GM23248 (cell line): ENCODE results near the gene AGAP1. TPM values are rescaled to one million over a fixed set of nuclear protein-coding genes. Genes with fewer than 3 reads are reported as not detected.

ENCODE experiments used
- DNase-seq: peaks from one replicate; pipeline ENCODE4 v3.0.0-alpha.2; 2015
- H2AFZ ChIP-seq: fragments of 200-600 bp; sonication (generic); 2 replicates; pipeline ENCODE4 v1.6.1; 2016; ENCODE audit warnings: antibody characterized with exemption
- H3F3A ChIP-seq: fragments of 200-600 bp; sonication (generic); 2 replicates; pipeline ENCODE4 v1.6.1; 2016; ENCODE audit warnings: mild to moderate bottlenecking, antibody characterized with exemption, mixed run types; ENCODE audit not compliant: insufficient read depth
- H3K27ac ChIP-seq: fragments of 200-600 bp; sonication (generic); 2 replicates; pipeline ENCODE4 v1.5.1; 2016; ENCODE audit warnings: mild to moderate bottlenecking
- H3K27me3 ChIP-seq: fragments of 200-600 bp; sonication (generic); replicated peaks from 2 replicates; pipeline ENCODE4 v1.6.1; 2016; ENCODE audit warnings: mild to moderate bottlenecking; ENCODE audit not compliant: insufficient read depth
- H3K36me3 ChIP-seq: fragments of 200-600 bp; sonication (generic); 2 replicates; pipeline ENCODE4 v1.6.1; 2016; ENCODE audit warnings: low read depth, mild to moderate bottlenecking
- H3K4me1 ChIP-seq: fragments of 200-600 bp; sonication (generic); 2 replicates; pipeline ENCODE4 v1.6.1; 2016; ENCODE audit warnings: mild to moderate bottlenecking; ENCODE audit not compliant: insufficient read depth
- H3K4me2 ChIP-seq: fragments of 200-600 bp; sonication (generic); one replicate; pipeline ENCODE4 v1.6.1; 2016; ENCODE audit warnings: mild to moderate bottlenecking; ENCODE audit not compliant: unreplicated experiment
- H3K4me3 ChIP-seq: fragments of 200-600 bp; sonication (generic); 2 replicates; pipeline ENCODE4 v1.5.1; 2016; ENCODE audit warnings: mild to moderate bottlenecking
- H3K79me2 ChIP-seq: fragments of 200-600 bp; sonication (generic); 2 replicates; pipeline ENCODE4 v1.6.1; 2016; ENCODE audit warnings: mild to moderate bottlenecking; ENCODE audit not compliant: insufficient read depth
- H3K9ac ChIP-seq: fragments of 200-600 bp; sonication (generic); 2 replicates; pipeline ENCODE4 v1.6.1; 2016; ENCODE audit warnings: mild to moderate bottlenecking
- H3K9me2 ChIP-seq: fragments of 200-600 bp; sonication (generic); 2 replicates; pipeline ENCODE4 v1.6.1; 2016; ENCODE audit warnings: mixed run types, mild to moderate bottlenecking, moderate library complexity; ENCODE audit not compliant: insufficient read depth
- H3K9me3 ChIP-seq: fragments of 200-600 bp; sonication (generic); one replicate; pipeline ENCODE4 v1.6.1; 2017; ENCODE audit warnings: low read depth
- H4K20me1 ChIP-seq: fragments of 200-600 bp; sonication (generic); 2 replicates; pipeline ENCODE4 v1.6.0; 2016; ENCODE audit not compliant: insufficient read depth
- EZH2 ChIP-seq: fragments of 200-600 bp; sonication (generic); IDR thresholded peaks from 2 replicates; pipeline ENCODE4 v1.6.1; 2018; ENCODE audit warnings: antibody characterized with exemption, mild to moderate bottlenecking; ENCODE audit not compliant: insufficient read depth, poor library complexity, severe bottlenecking
- EZH2phosphoT487 ChIP-seq: fragments of 200-600 bp; sonication (generic); IDR thresholded peaks from 2 replicates; pipeline ENCODE4 v1.6.1; 2018; ENCODE audit warnings: antibody characterized with exemption, moderate library complexity, mild to moderate bottlenecking, low read depth; ENCODE audit not compliant: insufficient read depth
- WGBS, 2 experiments: methylation state at CpG; one replicate each; pipeline ENCODE4 v1.1.6; 2015 to 2017; ENCODE audit warnings: low lambda C conversion rate in 2 of 2, low coverage in 1 of 2; ENCODE audit errors: missing lambda C conversion rate in 2 of 2; 5-methylcytosine and 5-hydroxymethylcytosine counted together
- in situ Hi-C: fragments of 300-500 bp; cut with MboI; formaldehyde crosslinking; loops from 2 replicates; pipeline ENCODE4 v1.15.0; 2020
- polyA plus RNA-seq: library from polyadenylated mRNA; unstranded; fragments of >200 nt; fragmentation: Nextera tagmentation; extraction: Ambion mirVana; gene quantifications from 2 replicates; pipeline ENCODE4 v1.2.1, GENCODE V29; 2016
- total RNA-seq: library from RNA; depleted of rRNA; stranded (reverse); fragments of >200 nt; shearing (Covaris generic); gene quantifications from 2 replicates; pipeline ENCODE4 v1.2.3, GENCODE V29; 2014

Gene AGAP1
- total and polyA plus RNA-seq, 2 experiments from 2014 or later = 2.2 to 9.9 TPM

- in situ Hi-C loops = no loop called here
- Histone ChIP-seq H3K9me3 (no peaks in the 10 kb centered on the region), H3K9ac (no peak overlapping the region), H3K4me3 (no peak overlapping the region), H3K9me2 (no peaks in the 10 kb centered on the region), H3K27ac (no peak overlapping the region), H2AFZ (no peak overlapping the region), H3K36me3 (no peaks in the 10 kb centered on the region), H3K4me2 (no peak overlapping the region), H3K27me3 (no peaks in the 10 kb centered on the region), H4K20me1 (peaks cover 3% of the 10 kb centered on the region; the same call in 1 of the 2 replicates), H3K79me2 (peaks cover 96% of the 10 kb centered on the region), H3K4me1 (peaks cover 4% of the 10 kb centered on the region), H3F3A (no peaks in the 10 kb centered on the region; the same call in 1 of the 2 replicates)
- WGBS, 2 experiments = 92% methylated on average over 25 of the region's 25 CpGs
- no peak for TF ChIP-seq EZH2phosphoT487
- TF ChIP-seq EZH2 = no peak
- DNase-seq = no peak
These were observed 13.3 kb downstream of the AGAP1 start for GRCh38 chr2:235506997-235507615.

- Histone ChIP-seq H4K20me1 (peaks cover 3% of the 10 kb centered on the region; the same call in 1 of the 2 replicates), H3K79me2 (peaks cover 96% of the 10 kb centered on the region), H3F3A (no peaks in the 10 kb centered on the region; the same call in 1 of the 2 replicates), H3K27me3 (no peaks in the 10 kb centered on the region), H3K27ac (no peak overlapping the region), H3K9me3 (no peaks in the 10 kb centered on the region), H2AFZ (no peak overlapping the region), H3K9ac (no peak overlapping the region), H3K36me3 (no peaks in the 10 kb centered on the region), H3K4me2 (no peak overlapping the region), H3K4me1 (peaks cover 4% of the 10 kb centered on the region), H3K4me3 (no peak overlapping the region), H3K9me2 (no peaks in the 10 kb centered on the region)
- DNase-seq = no peak
- in situ Hi-C loops = no loop called here
- 96 to 98% methylated on average over 6 of the region's 6 CpGs for WGBS, 2 experiments
- no peak for TF ChIP-seq EZH2
These were observed 14.1 kb downstream of the AGAP1 start for GRCh38 chr2:235507928-235508327.

- 90 to 92% methylated on average over 26 of the region's 26 CpGs for WGBS, 2 experiments
- Histone ChIP-seq H3K79me2 (peaks cover 96% of the 10 kb centered on the region), H3K9me3 (no peaks in the 10 kb centered on the region), H3K36me3 (no peaks in the 10 kb centered on the region), H3K4me2 (no peak overlapping the region), H3K9me2 (no peaks in the 10 kb centered on the region), H3K4me3 (no peak overlapping the region), H3K27me3 (no peaks in the 10 kb centered on the region), H3K27ac (no peak overlapping the region), H4K20me1 (peaks cover 3% of the 10 kb centered on the region; the same call in 1 of the 2 replicates), H2AFZ (no peak overlapping the region), H3F3A (no peaks in the 10 kb centered on the region; the same call in 1 of the 2 replicates), H3K4me1 (peaks cover 4% of the 10 kb centered on the region), H3K9ac (no peak overlapping the region)
- TF ChIP-seq EZH2 = no peak
- no peak for TF ChIP-seq EZH2phosphoT487
- DNase-seq = no peak
- in situ Hi-C loops = no loop called here
These were observed 14.7 kb downstream of the AGAP1 start for GRCh38 chr2:235508371-235509160.

- H3K9me2 ChIP-seq = no peaks in the 10 kb centered on the region
- 82 to 91% methylated on average over 4 of the region's 4 CpGs for WGBS, 2 experiments
- no peaks in the 10 kb centered on the region for H3K27me3 ChIP-seq
- no peak overlapping the region for H2AFZ ChIP-seq
- no peak overlapping the region for H3K4me3 ChIP-seq
- DNase-seq = no peak
- no peak overlapping the region for H3K4me2 ChIP-seq
- H3K36me3 ChIP-seq = no peaks in the 10 kb centered on the region
- H3F3A ChIP-seq = no peaks in the 10 kb centered on the region; the same call in 1 of the 2 replicates
- H4K20me1 ChIP-seq = peaks cover 3% of the 10 kb centered on the region; the same call in 1 of the 2 replicates
- in situ Hi-C loops = no loop called here
- H3K9me3 ChIP-seq = no peaks in the 10 kb centered on the region
- H3K4me1 ChIP-seq = peaks cover 4% of the 10 kb centered on the region
- no peak overlapping the region for H3K9ac ChIP-seq
- peaks cover 96% of the 10 kb centered on the region for H3K79me2 ChIP-seq
- no peak overlapping the region for H3K27ac ChIP-seq
- TF ChIP-seq EZH2 (no peak), EZH2phosphoT487 (no peak)
These were observed 16.5 kb downstream of the AGAP1 start for GRCh38 chr2:235510318-235510717.
